SU-DHL-6 (cell line): ENCODE measurements around the gene RNF152.

Experiments used
- H2AFZ ChIP-seq: fragments of 200-600 bp; sonication (generic); 2 replicates; pipeline ENCODE4 v1.6.1; 2014; ENCODE audit warnings: low read depth, mild to moderate bottlenecking, moderate library complexity, mixed read lengths, antibody characterized with exemption, low read length; ENCODE audit not compliant: severe bottlenecking
- H3F3A ChIP-seq: fragments of 200-600 bp; shearing (Covaris generic); 2 replicates; pipeline ENCODE4 v1.6.0; 2016; ENCODE audit warnings: antibody characterized with exemption, mild to moderate bottlenecking; ENCODE audit not compliant: insufficient read depth
- H3K27ac ChIP-seq: fragments of 200-600 bp; sonication (generic); 2 replicates; pipeline ENCODE4 v1.5.1; 2016; ENCODE audit warnings: low read depth, mild to moderate bottlenecking, low read length, moderate library complexity, mixed read lengths
- H3K27me3 ChIP-seq: fragments of 200-600 bp; sonication (generic), shearing (Covaris generic); 2 replicates; pipeline ENCODE4 v1.6.0; 2014; ENCODE audit warnings: mild to moderate bottlenecking, low read length
- H3K36me3 ChIP-seq: fragments of 200-600 bp; sonication (generic); 2 replicates; pipeline ENCODE4 v1.6.1; 2014; ENCODE audit warnings: mild to moderate bottlenecking, low read length, mixed read lengths
- H3K4me2 ChIP-seq: fragments of 300-600, 200-600 bp; shearing (Covaris generic), sonication (generic); 2 replicates; pipeline ENCODE4 v1.6.0; 2014; ENCODE audit warnings: low read length, low read depth, mild to moderate bottlenecking; ENCODE audit not compliant: poor library complexity, severe bottlenecking
- H3K4me3 ChIP-seq: fragments of 200-600 bp; sonication (generic); 2 replicates; pipeline ENCODE4 v1.5.1; 2014; ENCODE audit warnings: antibody characterized with exemption, low read length, mild to moderate bottlenecking, mixed read lengths; ENCODE audit not compliant: insufficient read depth, poor library complexity, severe bottlenecking
- H3K79me2 ChIP-seq: fragments of 200-600 bp; sonication (generic); 2 replicates; pipeline ENCODE4 v1.6.1; 2014; ENCODE audit warnings: mild to moderate bottlenecking, low read length, moderate library complexity; ENCODE audit not compliant: insufficient read depth
- H3K9ac ChIP-seq: fragments of 200-600 bp; sonication (generic); 2 replicates; pipeline ENCODE4 v1.7.0; 2014; ENCODE audit warnings: mild to moderate bottlenecking, low read length
- H3K9me2 ChIP-seq: fragments of 200-600 bp; sonication (generic); replicated peaks from 2 replicates; pipeline ENCODE4 v1.6.1; 2014; ENCODE audit warnings: low read length; ENCODE audit not compliant: insufficient read depth
- H3K9me3 ChIP-seq: fragments of 200-600 bp; sonication (generic); 2 replicates; pipeline ENCODE4 v1.6.1; 2014; ENCODE audit warnings: low read length, mixed read lengths; ENCODE audit not compliant: insufficient read depth
- H4K20me1 ChIP-seq: fragments of 200-600 bp; sonication (generic); 2 replicates; pipeline ENCODE4 v1.6.1; 2014; ENCODE audit warnings: low read depth, mild to moderate bottlenecking, antibody characterized with exemption, low read length, moderate library complexity, mixed read lengths
- EZH2phosphoT487 ChIP-seq: fragments of 200-600 bp; sonication (generic), shearing (Covaris generic); conservative IDR thresholded peaks from 2 replicates; pipeline ENCODE4 v1.6.1; 2018; ENCODE audit warnings: mild to moderate bottlenecking, antibody characterized with exemption, low read length, moderate library complexity, mixed read lengths
- TF ChIP-seq, protein P1 (sequence below): fragments of 200-600 bp; sonication (generic); IDR thresholded peaks from one replicate; pipeline ENCODE4 v1.5.1; 2017; ENCODE audit warnings: antibody characterized with exemption, mild to moderate bottlenecking, low read length, moderate library complexity; ENCODE audit not compliant: insufficient read depth, poor library complexity, severe bottlenecking

Gene RNF152

DNA sequence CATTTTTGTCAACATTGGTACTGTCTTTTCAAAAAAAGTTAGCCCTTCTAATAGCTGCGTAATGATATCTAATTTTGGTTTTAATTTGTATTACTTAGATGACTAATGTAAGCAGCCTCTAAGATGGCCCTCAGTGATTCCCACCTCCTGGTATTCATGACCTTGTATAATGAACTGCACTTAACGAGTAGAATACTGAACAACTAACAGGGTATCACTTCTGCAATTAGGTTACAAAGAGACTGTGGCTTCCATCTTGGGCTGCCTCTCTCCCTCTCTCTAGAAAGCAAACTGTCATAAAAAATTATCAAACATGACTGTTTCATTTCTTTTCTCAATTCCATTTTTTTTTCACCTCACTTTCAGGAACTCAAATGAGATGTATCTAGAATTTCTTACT is 120.9 kb downstream of the RNF152 start:
- Histone ChIP-seq H3K9me3 (no peaks in the 10 kb centered on the region), H3K79me2 (no peaks in the 10 kb centered on the region), H3F3A (no peaks in the 10 kb centered on the region), H3K9ac (no peak overlapping the region), H3K27ac (no peak overlapping the region), H3K9me2 (no peaks in the 10 kb centered on the region), H2AFZ (no peak overlapping the region), H3K4me2 (no peak overlapping the region), H3K4me3 (no peak overlapping the region), H4K20me1 (no peaks in the 10 kb centered on the region), H3K36me3 (no peaks in the 10 kb centered on the region), H3K27me3 (no peaks in the 10 kb centered on the region)
- TF ChIP-seq EZH2phosphoT487, result no peak
- TF ChIP-seq, protein P1, sequence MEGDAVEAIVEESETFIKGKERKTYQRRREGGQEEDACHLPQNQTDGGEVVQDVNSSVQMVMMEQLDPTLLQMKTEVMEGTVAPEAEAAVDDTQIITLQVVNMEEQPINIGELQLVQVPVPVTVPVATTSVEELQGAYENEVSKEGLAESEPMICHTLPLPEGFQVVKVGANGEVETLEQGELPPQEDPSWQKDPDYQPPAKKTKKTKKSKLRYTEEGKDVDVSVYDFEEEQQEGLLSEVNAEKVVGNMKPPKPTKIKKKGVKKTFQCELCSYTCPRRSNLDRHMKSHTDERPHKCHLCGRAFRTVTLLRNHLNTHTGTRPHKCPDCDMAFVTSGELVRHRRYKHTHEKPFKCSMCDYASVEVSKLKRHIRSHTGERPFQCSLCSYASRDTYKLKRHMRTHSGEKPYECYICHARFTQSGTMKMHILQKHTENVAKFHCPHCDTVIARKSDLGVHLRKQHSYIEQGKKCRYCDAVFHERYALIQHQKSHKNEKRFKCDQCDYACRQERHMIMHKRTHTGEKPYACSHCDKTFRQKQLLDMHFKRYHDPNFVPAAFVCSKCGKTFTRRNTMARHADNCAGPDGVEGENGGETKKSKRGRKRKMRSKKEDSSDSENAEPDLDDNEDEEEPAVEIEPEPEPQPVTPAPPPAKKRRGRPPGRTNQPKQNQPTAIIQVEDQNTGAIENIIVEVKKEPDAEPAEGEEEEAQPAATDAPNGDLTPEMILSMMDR, result no peak

DNA sequence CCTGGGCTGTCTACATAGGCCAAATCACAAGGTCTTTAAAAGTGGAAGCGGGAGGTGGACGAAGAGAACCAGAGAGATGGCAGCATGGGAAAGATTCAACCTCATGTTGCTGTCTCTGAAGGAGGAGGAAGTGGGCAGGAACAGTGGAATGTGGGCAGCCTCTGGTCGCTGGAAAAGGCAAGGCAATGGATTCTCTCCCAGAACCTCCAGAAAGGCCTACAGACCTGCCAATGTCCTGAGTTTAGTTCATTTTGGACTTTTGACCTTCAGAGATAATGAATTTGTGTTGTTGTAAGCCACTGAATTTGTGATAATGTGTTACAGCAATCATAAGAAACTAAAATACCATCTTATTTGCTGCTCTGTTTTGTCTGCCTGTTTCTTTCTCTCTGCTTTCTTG is 122.5 kb downstream of the RNF152 start:
- Histone ChIP-seq H3F3A (no peaks in the 10 kb centered on the region), H3K9me3 (no peaks in the 10 kb centered on the region), H4K20me1 (no peaks in the 10 kb centered on the region), H3K36me3 (no peaks in the 10 kb centered on the region), H3K9ac (no peak overlapping the region), H3K79me2 (no peaks in the 10 kb centered on the region), H2AFZ (no peak overlapping the region), H3K4me2 (no peak overlapping the region), H3K27ac (no peak overlapping the region), H3K4me3 (no peak overlapping the region), H3K27me3 (no peaks in the 10 kb centered on the region), H3K9me2 (no peaks in the 10 kb centered on the region)
- TF ChIP-seq, protein P1, result no peak
- TF ChIP-seq EZH2phosphoT487, result no peak

DNA sequence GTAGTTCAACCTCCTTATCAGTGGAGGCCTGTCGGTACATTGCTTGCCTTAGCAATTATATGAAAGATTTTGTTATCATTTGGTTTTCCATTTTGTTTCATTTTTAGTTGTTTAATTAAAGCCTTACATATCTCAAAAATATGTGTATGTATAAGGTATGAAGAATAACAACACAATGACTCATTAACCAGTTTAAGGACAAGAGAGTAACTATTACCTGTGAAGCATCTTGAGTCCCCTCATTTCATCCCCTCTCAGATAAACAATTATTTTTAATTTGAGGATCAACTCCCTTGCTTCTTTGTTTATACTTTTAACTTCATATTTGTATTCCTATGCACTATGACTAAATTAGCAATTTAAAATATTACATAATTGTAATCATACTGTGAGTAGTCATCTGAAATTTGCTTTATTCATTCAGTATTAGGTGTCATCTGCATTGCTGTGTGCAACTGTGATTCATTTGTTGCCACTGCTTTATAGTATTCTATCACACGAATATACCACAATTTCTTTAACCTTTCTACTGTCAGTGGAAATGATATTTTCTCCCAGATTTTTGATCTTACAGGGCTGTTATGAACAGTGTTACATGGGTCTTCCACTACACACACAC is 126.4 kb downstream of the RNF152 start:
- TF ChIP-seq, protein P1, result no peak
- TF ChIP-seq EZH2phosphoT487, result no peak

More for the DNA sequence above, 126.4 kb downstream of the RNF152 start:
- Histone ChIP-seq H3K4me3 (no peak overlapping the region), H3K27ac (no peak overlapping the region), H3K27me3 (no peaks in the 10 kb centered on the region), H3K9me3 (no peaks in the 10 kb centered on the region), H3K79me2 (no peaks in the 10 kb centered on the region), H3F3A (no peaks in the 10 kb centered on the region), H3K9me2 (no peaks in the 10 kb centered on the region), H3K36me3 (no peaks in the 10 kb centered on the region), H3K4me2 (no peak overlapping the region), H4K20me1 (no peaks in the 10 kb centered on the region), H3K9ac (no peak overlapping the region), H2AFZ (no peak overlapping the region)
